HepG2 (cell line): ENCODE measurements around the gene CAMSAP2. TPM values are rescaled to one million over a fixed set of nuclear protein-coding genes. Genes with fewer than 3 reads are reported as not detected.
A peak's percentile ranks its signal among the peaks of the same experiment; 100 is the strongest.

Experiments
- HCFC1 ChIP-seq: fragments of 150-350 bp; IDR thresholded peaks from 2 replicates; pipeline ENCODE4 v1.6.1; 2014; ENCODE audit warnings: low read depth, low read length
- HNRNPK ChIP-seq: fragments of 200-400 bp; formaldehyde crosslinking; IDR thresholded peaks from 2 replicates; pipeline ENCODE4 v1.6.1; 2018; ENCODE audit warnings: low read length, low read depth, moderate library complexity, mild to moderate bottlenecking; ENCODE audit not compliant: poor library complexity, severe bottlenecking
- NCOA1 ChIP-seq: sonication (generic); formaldehyde crosslinking; IDR thresholded peaks from 2 replicates; pipeline ENCODE4 v1.9.0; 2021; ENCODE audit warnings: missing genetic modification reagents
- RELA ChIP-seq: sonication (generic); formaldehyde crosslinking; IDR thresholded peaks from 2 replicates; pipeline ENCODE4 v1.4.0; 2020; ENCODE audit warnings: missing genetic modification reagents
- SIN3A ChIP-seq: IDR thresholded peaks from 2 replicates; pipeline ENCODE4 v1.6.1; 2011; ENCODE audit warnings: low read depth, mild to moderate bottlenecking, control low read depth, low read length, borderline replicate concordance
- SP4 ChIP-seq: sonication (generic); formaldehyde crosslinking; IDR thresholded peaks from 2 replicates; pipeline ENCODE4 v1.8.1; 2023; ENCODE audit warnings: mild to moderate bottlenecking, missing genetic modification reagents
- STAT6 ChIP-seq: sonication (generic); formaldehyde crosslinking; IDR thresholded peaks from 2 replicates; pipeline ENCODE4 v1.4.0; 2020; ENCODE audit warnings: missing genetic modification reagents, mild to moderate bottlenecking, borderline replicate concordance
- SUZ12 ChIP-seq: fragments of 150-350 bp; IDR thresholded peaks from 2 replicates; pipeline ENCODE4 v1.6.1; 2014; ENCODE audit warnings: low read depth, low read length
- ZBTB14 ChIP-seq: sonication (generic); formaldehyde crosslinking; IDR thresholded peaks from 2 replicates; pipeline ENCODE4 v1.4.0; 2020; ENCODE audit warnings: missing genetic modification reagents
- ZBTB40 ChIP-seq, 2 experiments: fragments of 450-650 bp in 1 of 2; sonication (generic) in 1 of 2; formaldehyde crosslinking in 1 of 2; IDR thresholded peaks; 2 replicates each; pipeline versions ENCODE4 v1.6.1 to v1.8.0; 2016 to 2022; ENCODE audit warnings: antibody characterized with exemption in 1 of 2, mild to moderate bottlenecking in 1 of 2, missing genetic modification reagents in 1 of 2
- ZBTB42 ChIP-seq: sonication (generic); formaldehyde crosslinking; IDR thresholded peaks from 2 replicates; pipeline ENCODE4 v1.5.0; 2020; ENCODE audit warnings: mild to moderate bottlenecking, missing genetic modification reagents
- ZNF207 ChIP-seq: fragments of 450-650 bp; IDR thresholded peaks from 2 replicates; pipeline ENCODE4 v1.6.1; 2016; ENCODE audit warnings: antibody characterized with exemption, borderline replicate concordance
- ZNF556 ChIP-seq: sonication (generic); formaldehyde crosslinking; IDR thresholded peaks from 2 replicates; pipeline ENCODE4 v1.4.0; 2020; ENCODE audit warnings: mild to moderate bottlenecking, missing genetic modification reagents, borderline replicate concordance
- polyA plus RNA-seq, 8 experiments: library from polyadenylated mRNA; depleted of rRNA in 3 of 8; stranded (reverse) in 7 of 8; unstranded in 1 of 8; fragments of >200 nt; fragmentation: Illumina TruSeq in 4 of 8; extraction: Trizol in 4 of 8; gene quantifications; 2 replicates each; pipeline versions ENCODE4 v1.2.1 to v1.2.3, GENCODE V29; 2011 to 2016; ENCODE audit warnings: low read depth in 4 of 8, missing spikeins in 1 of 8, mixed read lengths in 1 of 8; ENCODE audit not compliant: insufficient read depth in 1 of 8
- total RNA-seq, 5 experiments: library from RNA; depleted of rRNA; stranded (reverse); fragments of >200 nt; fragmentation: Illumina TruSeq; extraction: Trizol; gene quantifications; 2 replicates each; pipeline ENCODE4 v1.2.3, GENCODE V29; 2016; ENCODE audit warnings: low read depth in 1 of 5

CAMSAP2 gene
- total and polyA plus RNA-seq, 2 of the 13 experiments (the other 11 are each of a cell fraction or from before 2014, with no cell fraction given), result 3.4 to 8.2 TPM

- TF ChIP-seq STAT6 (CRISPR knock-in tag), result 0 out of 2 replicates have a peak, but pooled peaks have one; percentile 52
- TF ChIP-seq HCFC1, result no peak
- no peak for TF ChIP-seq ZBTB40 (IDR thresholded peaks at IDR 0.05)
- TF ChIP-seq ZBTB40 (CRISPR knock-in tag; IDR thresholded peaks at IDR 0.05), result no peak
- TF ChIP-seq RELA (CRISPR knock-in tag), result no peak; the same call in 1 of the 2 replicates
- no peak; the same call in 1 of the 2 replicates for TF ChIP-seq SP4 (CRISPR knock-in tag)
- TF ChIP-seq ZBTB14 (CRISPR knock-in tag), result no peak
- TF ChIP-seq NCOA1, result no peak
- TF ChIP-seq SUZ12, result no peak
- no peak for TF ChIP-seq SIN3A
- no peak for TF ChIP-seq ZNF556 (CRISPR knock-in tag)
- no peak for TF ChIP-seq ZNF207
- TF ChIP-seq ZBTB42 (CRISPR knock-in tag), result peak; percentile 68; the same call in 1 of the 2 replicates
- no peak for TF ChIP-seq HNRNPK
These were observed 152.4 kb downstream of the CAMSAP2 start (continued) for GRCh38 chr1:200890818-200891773.
